ENCODE data around the gene HECTD2.

DNA sequence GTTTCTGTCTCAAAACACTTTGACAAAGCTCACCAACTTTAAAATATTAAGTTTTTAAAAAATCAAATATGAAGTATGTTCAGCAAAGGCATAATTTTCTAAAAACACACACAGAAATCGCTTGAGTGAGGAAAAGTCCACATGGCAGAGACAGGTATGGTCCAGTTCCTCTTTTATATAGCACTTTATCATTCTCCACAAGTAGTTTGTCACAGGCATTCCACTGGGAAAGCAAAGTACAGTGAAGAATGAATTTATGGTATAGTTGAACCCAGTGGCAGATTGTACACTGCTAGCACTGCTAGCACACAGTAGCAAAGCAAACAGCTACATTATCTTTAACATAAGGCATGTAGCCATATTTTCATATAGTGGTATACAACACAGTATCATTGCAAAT lies 102.3 kb downstream of the HECTD2 start:
- TF ChIP-seq POLR2AphosphoS5 (IDR thresholded peaks at IDR 0.05; ENCODE audit: low read depth, low read length) (no peak), TAF1 (IDR thresholded peaks at IDR 0.05; ENCODE audit: borderline replicate concordance, low read depth, low read length) (no peak)

All from GM12892 (cell line).